K562 (cell line): ENCODE measurements around the gene XPO6. TPM values are rescaled to one million over a fixed set of nuclear protein-coding genes. Genes with fewer than 3 reads are reported as not detected.

Experiments used
- ARID4B ChIP-seq: sonication (generic); formaldehyde crosslinking; IDR thresholded peaks from 2 replicates; pipeline ENCODE4 v1.8.0; 2022; ENCODE audit warnings: mild to moderate bottlenecking, missing genetic modification reagents
- PTBP1 ChIP-seq: fragments of 200-400 bp; formaldehyde crosslinking; IDR thresholded peaks from 2 replicates; pipeline ENCODE4 v1.6.1; 2017; ENCODE audit warnings: low read depth, low read length
- SAP30 ChIP-seq: fragments of 200-600 bp; sonication (generic); IDR thresholded peaks from 2 replicates; pipeline ENCODE4 v1.6.1; 2012; ENCODE audit warnings: borderline replicate concordance, low read depth, mild to moderate bottlenecking, moderate library complexity, low read length, control low read depth, inconsistent platforms; ENCODE audit not compliant: insufficient read depth, poor library complexity, severe bottlenecking
- ZNF407 ChIP-seq: fragments of 450-650 bp; IDR thresholded peaks from 2 replicates; pipeline ENCODE4 v1.6.1; 2016; ENCODE audit warnings: low read depth
- polyA plus RNA-seq, 8 experiments: library from polyadenylated mRNA; depleted of rRNA in 4 of 8; stranded (reverse) in 5 of 8; unstranded in 3 of 8; fragments of >200 nt; fragmentation: Nextera tagmentation in 2 of 8; fragmentation: Illumina TruSeq in 1 of 8; extraction: Ambion mirVana in 2 of 8; extraction: Trizol in 1 of 8; gene quantifications; 2 replicates each; pipeline versions ENCODE4 v1.2.1 to v1.2.3, GENCODE V29; 2011 to 2014; ENCODE audit warnings: inconsistent platforms in 1 of 8, missing spikeins in 1 of 8
- total RNA-seq, 7 experiments: library from RNA; depleted of rRNA in 6 of 7; stranded (reverse); fragments of >200 nt in 6 of 7; fragmentation: Illumina TruSeq in 2 of 7; extraction: Trizol in 2 of 7; gene quantifications; 2 replicates each; pipeline versions ENCODE4 v1.2.1 to v1.2.3, GENCODE V29; 2011 to 2021; ENCODE audit warnings: low replicate concordance in 1 of 7

Gene XPO6
- total and polyA plus RNA-seq, 9 of the 15 experiments (the other 6 are each of a cell fraction or from before 2014, with no cell fraction given) = 11.2 to 196 (median 119) TPM

- TF ChIP-seq ZNF407 (no peak), PTBP1 (no peak), SAP30 (peak; percentile 96), ARID4B (peak; percentile 95)
These were observed at the start of gene XPO6 (continued) for GRCh38 chr16:28211758-28212531.
